HG03060 (cell line): Measurements from ENCODE around the gene RIMKLA.

Experiments
- ATAC-seq: cut with Tn5 transposase; IDR thresholded peaks from one replicate; pipeline ENCODE4 v1.9.1; 2021; ENCODE audit warnings: low read depth, moderate number of reproducible peaks; ENCODE audit not compliant: unreplicated experiment

The RIMKLA gene

GRCh38 chr1:42469727-42470126 lies 89.1 kb downstream of the RIMKLA start:
- no peak for ATAC-seq
